ENCODE results near the gene NFRKB.

DNA sequence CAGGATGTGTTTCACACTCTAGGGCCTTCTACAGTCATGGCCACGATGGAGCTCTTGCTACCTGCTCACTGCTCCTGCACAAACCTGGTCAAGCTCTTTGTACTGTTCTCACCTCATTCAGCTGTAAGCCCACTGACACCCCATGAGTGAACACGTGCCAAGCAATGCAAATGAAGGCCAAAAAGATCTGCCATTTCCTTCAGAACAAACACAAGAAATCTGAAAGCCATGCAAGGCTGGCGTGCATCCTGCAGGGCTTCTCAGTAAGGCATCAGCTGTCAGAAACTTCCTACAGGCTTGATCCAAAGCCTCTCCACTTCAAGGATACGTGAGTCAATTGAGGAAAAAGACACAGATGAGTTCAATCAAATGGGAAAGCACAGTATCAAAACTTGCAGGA lies 44.1 kb upstream of the NFRKB start:
- TF ChIP-seq CTCF (IDR thresholded peaks at IDR 0.05) (no peak), EP300 (IDR thresholded peaks at IDR 0.05) (no peak)

Measured in tibial nerve (tissue), 4 donors.